H9 (cell line): ENCODE measurements around the gene NINL. TPM values are rescaled to one million over a fixed set of nuclear protein-coding genes. Genes with fewer than 3 reads are reported as not detected.

Experiments
- DNase-seq: peaks from one replicate; pipeline ENCODE4 v3.0.0-alpha.2; 2017
- H2AFZ ChIP-seq: one replicate; pipeline ENCODE4 v1.6.1; 2013; ENCODE audit warnings: mild to moderate bottlenecking, low read length, control low read depth, moderate library complexity
- H2AK5ac ChIP-seq: 2 replicates; pipeline ENCODE4 v1.6.1; 2013; ENCODE audit warnings: low read length, control low read depth, mixed read lengths; ENCODE audit not compliant: insufficient read length
- H2BK120ac ChIP-seq: one replicate; pipeline ENCODE4 v1.6.1; 2013; ENCODE audit warnings: low read depth, mild to moderate bottlenecking, low read length, control low read depth, inconsistent platforms; ENCODE audit not compliant: poor library complexity, severe bottlenecking
- H2BK12ac ChIP-seq: 2 replicates; pipeline ENCODE4 v1.6.1; 2013; ENCODE audit warnings: low read length, control low read depth, mixed read lengths, low read depth; ENCODE audit not compliant: insufficient read length
- H2BK15ac ChIP-seq: 2 replicates; pipeline ENCODE4 v1.6.1; 2013; ENCODE audit warnings: low read depth, low read length, control low read depth
- H2BK20ac ChIP-seq: one replicate; pipeline ENCODE4 v1.6.1; 2013; ENCODE audit warnings: low read depth, mild to moderate bottlenecking, low read length, control low read depth, inconsistent platforms; ENCODE audit not compliant: poor library complexity, severe bottlenecking
- H2BK5ac ChIP-seq: 2 replicates; pipeline ENCODE4 v1.6.1; 2013; ENCODE audit warnings: low read length, control low read depth, mixed read lengths; ENCODE audit not compliant: insufficient read length
- H3K14ac ChIP-seq: 2 replicates; pipeline ENCODE4 v1.6.1; 2013; ENCODE audit warnings: low read length, control low read depth; ENCODE audit not compliant: insufficient read depth
- H3K18ac ChIP-seq: 2 replicates; pipeline ENCODE4 v1.6.1; 2013; ENCODE audit warnings: low read depth, mild to moderate bottlenecking, mixed read lengths, low read length, control low read depth; ENCODE audit not compliant: insufficient read length
- H3K23ac ChIP-seq: 2 replicates; pipeline ENCODE4 v1.6.1; 2013; ENCODE audit warnings: low read length, control low read depth, mixed read lengths, low read depth; ENCODE audit not compliant: insufficient read length
- H3K23me2 ChIP-seq: 2 replicates; pipeline ENCODE4 v1.6.1; 2013; ENCODE audit warnings: low read depth, mild to moderate bottlenecking, mixed read lengths, low read length, control low read depth; ENCODE audit not compliant: insufficient read length, poor library complexity, severe bottlenecking
- H3K27ac ChIP-seq: 2 replicates; pipeline ENCODE4 v1.5.1; 2013; ENCODE audit warnings: low read length, control low read depth, mixed read lengths, low read depth; ENCODE audit not compliant: insufficient read length
- H3K27me3 ChIP-seq: 2 replicates; pipeline ENCODE4 v1.6.1; 2013; ENCODE audit warnings: low read length, control low read depth, inconsistent platforms; ENCODE audit not compliant: insufficient read depth
- H3K4ac ChIP-seq: 2 replicates; pipeline ENCODE4 v1.6.1; 2013; ENCODE audit warnings: low read depth, mild to moderate bottlenecking, control low read depth, inconsistent platforms, low read length, moderate library complexity
- H3K4me1 ChIP-seq: 2 replicates; pipeline ENCODE4 v1.6.1; 2013; ENCODE audit warnings: low read length, control low read depth, inconsistent platforms; ENCODE audit not compliant: insufficient read depth
- H3K4me2 ChIP-seq: 2 replicates; pipeline ENCODE4 v1.6.1; 2013; ENCODE audit warnings: low read length, control low read depth, mixed read lengths; ENCODE audit not compliant: insufficient read length, insufficient read depth
- H3K56ac ChIP-seq: 2 replicates; pipeline ENCODE4 v1.6.1; 2013; ENCODE audit warnings: low read depth, mild to moderate bottlenecking, mixed read lengths, low read length, control low read depth; ENCODE audit not compliant: insufficient read length
- H3K79me1 ChIP-seq: 2 replicates; pipeline ENCODE4 v1.6.1; 2013; ENCODE audit warnings: low read depth, mild to moderate bottlenecking, moderate library complexity, low read length, control low read depth, inconsistent platforms; ENCODE audit not compliant: insufficient read depth, poor library complexity, severe bottlenecking
- H3K79me2 ChIP-seq: 2 replicates; pipeline ENCODE4 v1.6.1; 2013; ENCODE audit warnings: low read length, control low read depth, inconsistent platforms; ENCODE audit not compliant: insufficient read depth
- H3K9ac ChIP-seq: 2 replicates; pipeline ENCODE4 v1.6.1; 2013; ENCODE audit warnings: low read length, control low read depth, mixed read lengths; ENCODE audit not compliant: insufficient read length; ENCODE audit errors: extremely low read depth
- H3K9me3 ChIP-seq: one replicate; pipeline ENCODE4 v1.6.1; 2013; ENCODE audit warnings: low read depth, low read length, inconsistent platforms; ENCODE audit not compliant: control insufficient read depth
- H3T11ph ChIP-seq: one replicate; pipeline ENCODE4 v1.6.1; 2013; ENCODE audit warnings: mild to moderate bottlenecking, low read length, control low read depth, inconsistent platforms
- H4K20me1 ChIP-seq: one replicate; pipeline ENCODE4 v1.6.1; 2013; ENCODE audit not compliant: control insufficient read depth, insufficient read length, insufficient read depth
- H4K5ac ChIP-seq: 2 replicates; pipeline ENCODE4 v1.6.1; 2013; ENCODE audit warnings: low read depth, mild to moderate bottlenecking, mixed read lengths, low read length, control low read depth; ENCODE audit not compliant: insufficient read length
- H4K8ac ChIP-seq: replicated peaks from 2 replicates; pipeline ENCODE4 v1.6.1; 2013; ENCODE audit warnings: low read length, control low read depth, mixed read lengths, low read depth; ENCODE audit not compliant: insufficient read length
- H4K91ac ChIP-seq: 2 replicates; pipeline ENCODE4 v1.6.1; 2013; ENCODE audit warnings: low read depth, mild to moderate bottlenecking, moderate library complexity, mixed read lengths, low read length, control low read depth; ENCODE audit not compliant: insufficient read length
- H3K27ac Mint-ChIP-seq, 3 experiments: 2 replicates in 2 of 3; 3 replicates in 1 of 3; pipeline ENCODE4 v1.8.0; 2020 to 2021; ENCODE audit warnings: mixed read lengths in 3 of 3, mild to moderate bottlenecking in 1 of 3, moderate library complexity in 1 of 3
- H3K27me3 Mint-ChIP-seq: 2 replicates; pipeline ENCODE4 v1.8.0; 2021; ENCODE audit warnings: low read depth, mild to moderate bottlenecking, moderate library complexity, mixed read lengths
- H3K36me3 Mint-ChIP-seq, 3 experiments: 2 replicates in 2 of 3; 3 replicates in 1 of 3; pipeline ENCODE4 v1.8.0; 2020 to 2021; ENCODE audit warnings: low read depth in 3 of 3, mixed read lengths in 3 of 3; ENCODE audit not compliant: insufficient read depth in 1 of 3
- H3K4me1 Mint-ChIP-seq, 2 experiments: 2 replicates each; pipeline ENCODE4 v1.8.0; 2020; ENCODE audit warnings: mixed read lengths in 2 of 2
- H3K4me3 Mint-ChIP-seq, 2 experiments: 2 replicates in 1 of 2; 3 replicates in 1 of 2; pipeline ENCODE4 v1.8.0; 2020 to 2021; ENCODE audit warnings: mild to moderate bottlenecking in 2 of 2, mixed read lengths in 2 of 2, moderate library complexity in 1 of 2
- H3K9me3 Mint-ChIP-seq, 2 experiments: 2 replicates in 1 of 2; 3 replicates in 1 of 2; pipeline ENCODE4 v1.8.0; 2020; ENCODE audit warnings: mild to moderate bottlenecking in 2 of 2, mixed read lengths in 2 of 2, moderate library complexity in 1 of 2
- WGBS: extraction: QIAGEN DNeasy Blood & Tissue Kit; methylation state at CpG from one replicate; pipeline ENCODE4 v1.1.7; 2013; ENCODE audit warnings: missing lambda C conversion rate, low lambda C conversion rate, mixed read lengths; ENCODE audit not compliant: insufficient read length; ENCODE audit errors: extremely low coverage; 5-methylcytosine and 5-hydroxymethylcytosine counted together
- total RNA-seq: library from RNA; stranded (reverse); gene quantifications from 2 replicates; pipeline ENCODE4 v1.2.1, GENCODE V29; 2021
- TF ChIP-seq, protein P1 (sequence below): fragments of 200-600 bp; sonication (generic); conservative IDR thresholded peaks from 3 replicates; pipeline ENCODE4 v1.8.0; 2021; ENCODE audit warnings: antibody characterized with exemption, mild to moderate bottlenecking

The NINL gene
- total RNA-seq, 1 experiment from 2014 or later = 34.3 TPM

DNA sequence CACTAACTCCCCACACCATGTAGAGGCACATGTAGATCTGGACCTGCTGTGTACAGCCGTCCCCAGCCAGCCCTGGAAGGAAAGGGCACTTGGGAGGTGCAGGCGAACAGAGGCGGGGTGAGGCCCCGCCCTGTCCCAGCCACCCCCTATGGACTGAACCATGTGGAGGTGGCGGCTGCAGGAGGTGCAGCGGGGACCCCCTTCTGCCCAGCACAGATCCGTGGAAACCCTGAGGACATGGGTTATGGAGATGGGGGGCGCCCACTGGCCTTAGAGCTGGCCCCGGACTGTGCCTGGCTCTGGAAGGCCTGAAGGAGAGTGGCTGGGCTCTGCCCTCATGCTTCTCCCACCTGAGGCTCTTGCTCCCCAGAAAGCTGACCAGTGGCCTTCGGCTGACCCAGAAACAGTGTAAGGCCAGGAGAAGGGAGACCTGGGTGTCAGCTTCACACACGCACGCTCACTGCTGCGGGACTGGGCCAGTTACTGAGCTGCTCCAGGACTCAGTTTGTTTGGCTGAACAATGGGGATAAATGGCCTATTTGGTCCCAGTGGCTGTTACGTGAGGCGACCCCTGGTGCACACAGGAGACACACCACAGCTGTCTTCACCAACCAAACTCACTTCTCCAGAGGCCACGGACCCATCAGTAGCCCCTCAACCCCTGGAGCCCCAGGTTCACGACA, 90.7 kb downstream of the NINL start:
- Histone ChIP-seq H2BK12ac (no peak overlapping the region), H3T11ph (no peak overlapping the region), H2AFZ (no peak overlapping the region), H3K79me1 (no peaks in the 10 kb centered on the region), H4K8ac (no peak overlapping the region), H4K20me1 (no peaks in the 10 kb centered on the region), H3K23ac (no peak overlapping the region), H3K9me3 (no peaks in the 10 kb centered on the region), H3K4ac (no peak overlapping the region), H3K14ac (no peak overlapping the region), H3K4me1 (no peaks in the 10 kb centered on the region; the same call in 1 of the 2 replicates), H3K4me2 (no peak overlapping the region), H3K18ac (no peak overlapping the region), H3K9ac (no peak overlapping the region), H4K5ac (no peak overlapping the region), H3K79me2 (no peaks in the 10 kb centered on the region), H2BK5ac (no peak overlapping the region), H2BK20ac (no peak overlapping the region), H3K27me3 (no peaks in the 10 kb centered on the region), H2AK5ac (no peak overlapping the region), H4K91ac (no peak overlapping the region), H3K27ac (no peak overlapping the region), H2BK120ac (no peak overlapping the region), H2BK15ac (no peak overlapping the region), H3K56ac (no peak overlapping the region), H3K23me2 (no peaks in the 10 kb centered on the region)
- Mint-ChIP-seq H3K4me1 (peaks cover 17 to 21% of the 10 kb centered on the region in 2 experiments), H3K27ac (peak overlapping the region; percentile 1 to 94 (median 59); a peak in 3 of 7 replicates), H3K9me3 (no peaks in the 10 kb centered on the region), H3K4me3 (no peak overlapping the region), H3K36me3 (peaks cover 32 to 52% (median 43%) of the 10 kb centered on the region in 3 experiments), H3K27me3 (no peaks in the 10 kb centered on the region; the same call in 1 of the 2 replicates)
- TF ChIP-seq, protein P1, sequence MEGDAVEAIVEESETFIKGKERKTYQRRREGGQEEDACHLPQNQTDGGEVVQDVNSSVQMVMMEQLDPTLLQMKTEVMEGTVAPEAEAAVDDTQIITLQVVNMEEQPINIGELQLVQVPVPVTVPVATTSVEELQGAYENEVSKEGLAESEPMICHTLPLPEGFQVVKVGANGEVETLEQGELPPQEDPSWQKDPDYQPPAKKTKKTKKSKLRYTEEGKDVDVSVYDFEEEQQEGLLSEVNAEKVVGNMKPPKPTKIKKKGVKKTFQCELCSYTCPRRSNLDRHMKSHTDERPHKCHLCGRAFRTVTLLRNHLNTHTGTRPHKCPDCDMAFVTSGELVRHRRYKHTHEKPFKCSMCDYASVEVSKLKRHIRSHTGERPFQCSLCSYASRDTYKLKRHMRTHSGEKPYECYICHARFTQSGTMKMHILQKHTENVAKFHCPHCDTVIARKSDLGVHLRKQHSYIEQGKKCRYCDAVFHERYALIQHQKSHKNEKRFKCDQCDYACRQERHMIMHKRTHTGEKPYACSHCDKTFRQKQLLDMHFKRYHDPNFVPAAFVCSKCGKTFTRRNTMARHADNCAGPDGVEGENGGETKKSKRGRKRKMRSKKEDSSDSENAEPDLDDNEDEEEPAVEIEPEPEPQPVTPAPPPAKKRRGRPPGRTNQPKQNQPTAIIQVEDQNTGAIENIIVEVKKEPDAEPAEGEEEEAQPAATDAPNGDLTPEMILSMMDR = no peak
- no CpG with 5 or more reads among the region's 17 CpGs for WGBS
- no peak for DNase-seq
